Measurements from ENCODE around the gene ARMC10.
A peak's percentile ranks its signal among the peaks of the same experiment; 100 is the strongest.
"Not testable (repeated sequence)": the region's sequence is repeated elsewhere in the genome, so short reads cannot be mapped to it uniquely, and the experiment has no call there.

ARMC10 gene

GRCh38 chr7:103074519-103075336 lies at the start of gene ARMC10, which contains the start of gene FBXL13:
ARMC10 (plus strand) TSS chr7:103075140; CDS start chr7:103075273, 133 bp downstream.
FBXL13 (minus strand) TSS chr7:103074796.
- H3K4me3 ChIP-seq (ENCODE audit: low read depth, low read length), result peak within 1 kb of the TSS; percentile 98
- no peaks in the 10 kb centered on the region for H3K27me3 ChIP-seq (ENCODE audit: control insufficient read depth, insufficient read depth, low read length)
- no peaks in the 10 kb centered on the region for H3K36me3 ChIP-seq (ENCODE audit: control insufficient read depth, insufficient read depth, low read length)
- H3K9ac ChIP-seq (ENCODE audit: low read depth, low read length), result peak within 1 kb of the TSS; percentile 62
- no peaks in the 10 kb centered on the region for H3K9me3 ChIP-seq (ENCODE audit: control insufficient read depth, insufficient read depth, low read length)
- H3K4me1 ChIP-seq (ENCODE audit: control insufficient read depth, insufficient read depth, low read length), result no peaks in the 10 kb centered on the region

- no peaks in the 10 kb centered on the region for H3K4me1 ChIP-seq (ENCODE audit: control insufficient read depth, insufficient read depth, low read length)
- H3K27me3 ChIP-seq (ENCODE audit: control insufficient read depth, insufficient read depth, low read length), result no peaks in the 10 kb centered on the region
- no peak overlapping the region for H3K9ac ChIP-seq (ENCODE audit: low read depth, low read length)
- no peaks in the 10 kb centered on the region for H3K9me3 ChIP-seq (ENCODE audit: control insufficient read depth, insufficient read depth, low read length)
- no peaks in the 10 kb centered on the region for H3K36me3 ChIP-seq (ENCODE audit: control insufficient read depth, insufficient read depth, low read length)
- no peak overlapping the region for H3K4me3 ChIP-seq (ENCODE audit: low read depth, low read length)
Observed at GRCh38 chr7:103025341-103025740, 49.6 kb upstream of the ARMC10 start.

- no peak overlapping the region for H3K9ac ChIP-seq (ENCODE audit: low read depth, low read length)
- H3K9me3 ChIP-seq (ENCODE audit: control insufficient read depth, insufficient read depth, low read length), result no peaks in the 10 kb centered on the region
- H3K27me3 ChIP-seq (ENCODE audit: control insufficient read depth, insufficient read depth, low read length), result no peaks in the 10 kb centered on the region
- H3K4me3 ChIP-seq (ENCODE audit: low read depth, low read length), result no peak overlapping the region
- no peaks in the 10 kb centered on the region for H3K4me1 ChIP-seq (ENCODE audit: control insufficient read depth, insufficient read depth, low read length)
- no peaks in the 10 kb centered on the region for H3K36me3 ChIP-seq (ENCODE audit: control insufficient read depth, insufficient read depth, low read length)
Observed at GRCh38 chr7:103031024-103031423, 43.9 kb upstream of the ARMC10 start.

GRCh38 chr7:103031781-103032180 lies 43.2 kb upstream of the ARMC10 start:
- H3K4me1 ChIP-seq (ENCODE audit: control insufficient read depth, insufficient read depth, low read length), result no peaks in the 10 kb centered on the region
- no peak overlapping the region for H3K4me3 ChIP-seq (ENCODE audit: low read depth, low read length)
- H3K27me3 ChIP-seq (ENCODE audit: control insufficient read depth, insufficient read depth, low read length), result no peaks in the 10 kb centered on the region
- H3K9me3 ChIP-seq (ENCODE audit: control insufficient read depth, insufficient read depth, low read length), result no peaks in the 10 kb centered on the region
- H3K36me3 ChIP-seq (ENCODE audit: control insufficient read depth, insufficient read depth, low read length), result no peaks in the 10 kb centered on the region
- no peak overlapping the region for H3K9ac ChIP-seq (ENCODE audit: low read depth, low read length)

- not testable (repeated sequence) for H3K9ac ChIP-seq (ENCODE audit: low read depth, low read length); H3K4me3 ChIP-seq (ENCODE audit: low read depth, low read length); H3K36me3 ChIP-seq (ENCODE audit: control insufficient read depth, insufficient read depth, low read length); H3K4me1 ChIP-seq (ENCODE audit: control insufficient read depth, insufficient read depth, low read length); H3K9me3 ChIP-seq (ENCODE audit: control insufficient read depth, insufficient read depth, low read length); H3K27me3 ChIP-seq (ENCODE audit: control insufficient read depth, insufficient read depth, low read length)
Observed at GRCh38 chr7:103034318-103034717, 40.6 kb upstream of the ARMC10 start.

- H3K4me3 ChIP-seq (ENCODE audit: low read depth, low read length), result no peak overlapping the region
- peaks cover 2% of the 10 kb centered on the region for H3K4me1 ChIP-seq (ENCODE audit: control insufficient read depth, insufficient read depth, low read length)
- H3K9ac ChIP-seq (ENCODE audit: low read depth, low read length), result no peak overlapping the region
- H3K36me3 ChIP-seq (ENCODE audit: control insufficient read depth, insufficient read depth, low read length), result no peaks in the 10 kb centered on the region
- no peaks in the 10 kb centered on the region for H3K27me3 ChIP-seq (ENCODE audit: control insufficient read depth, insufficient read depth, low read length)
- H3K9me3 ChIP-seq (ENCODE audit: control insufficient read depth, insufficient read depth, low read length), result no peaks in the 10 kb centered on the region
Observed at GRCh38 chr7:103037476-103037822, 37.5 kb upstream of the ARMC10 start.

GRCh38 chr7:103037823-103038739 lies 36.9 kb upstream of the ARMC10 start:
- not testable (repeated sequence) for H3K9me3 ChIP-seq (ENCODE audit: control insufficient read depth, insufficient read depth, low read length); H3K27me3 ChIP-seq (ENCODE audit: control insufficient read depth, insufficient read depth, low read length); H3K9ac ChIP-seq (ENCODE audit: low read depth, low read length); H3K36me3 ChIP-seq (ENCODE audit: control insufficient read depth, insufficient read depth, low read length); H3K4me1 ChIP-seq (ENCODE audit: control insufficient read depth, insufficient read depth, low read length)
- peak overlapping the region; percentile 43 for H3K4me3 ChIP-seq (ENCODE audit: low read depth, low read length)

GRCh38 chr7:103041815-103042214 lies 33.1 kb upstream of the ARMC10 start:
- not testable (repeated sequence) for H3K9me3 ChIP-seq (ENCODE audit: control insufficient read depth, insufficient read depth, low read length); H3K27me3 ChIP-seq (ENCODE audit: control insufficient read depth, insufficient read depth, low read length); H3K9ac ChIP-seq (ENCODE audit: low read depth, low read length); H3K36me3 ChIP-seq (ENCODE audit: control insufficient read depth, insufficient read depth, low read length); H3K4me3 ChIP-seq (ENCODE audit: low read depth, low read length); H3K4me1 ChIP-seq (ENCODE audit: control insufficient read depth, insufficient read depth, low read length)

- no peaks in the 10 kb centered on the region for H3K9me3 ChIP-seq (ENCODE audit: control insufficient read depth, insufficient read depth, low read length)
- H3K4me3 ChIP-seq (ENCODE audit: low read depth, low read length), result no peak overlapping the region
- no peaks in the 10 kb centered on the region for H3K27me3 ChIP-seq (ENCODE audit: control insufficient read depth, insufficient read depth, low read length)
- no peak overlapping the region for H3K9ac ChIP-seq (ENCODE audit: low read depth, low read length)
- H3K36me3 ChIP-seq (ENCODE audit: control insufficient read depth, insufficient read depth, low read length), result no peaks in the 10 kb centered on the region
- no peaks in the 10 kb centered on the region for H3K4me1 ChIP-seq (ENCODE audit: control insufficient read depth, insufficient read depth, low read length)
Observed at GRCh38 chr7:103048833-103049232, 26.1 kb upstream of the ARMC10 start.

GRCh38 chr7:103051519-103051918 lies 23.4 kb upstream of the ARMC10 start:
- H3K36me3 ChIP-seq (ENCODE audit: control insufficient read depth, insufficient read depth, low read length), result no peaks in the 10 kb centered on the region
- H3K27me3 ChIP-seq (ENCODE audit: control insufficient read depth, insufficient read depth, low read length), result no peaks in the 10 kb centered on the region
- H3K4me3 ChIP-seq (ENCODE audit: low read depth, low read length), result no peak overlapping the region
- H3K9me3 ChIP-seq (ENCODE audit: control insufficient read depth, insufficient read depth, low read length), result no peaks in the 10 kb centered on the region
- H3K9ac ChIP-seq (ENCODE audit: low read depth, low read length), result no peak overlapping the region
- no peaks in the 10 kb centered on the region for H3K4me1 ChIP-seq (ENCODE audit: control insufficient read depth, insufficient read depth, low read length)

- not testable (repeated sequence) for H3K27me3 ChIP-seq (ENCODE audit: control insufficient read depth, insufficient read depth, low read length); H3K36me3 ChIP-seq (ENCODE audit: control insufficient read depth, insufficient read depth, low read length); H3K9ac ChIP-seq (ENCODE audit: low read depth, low read length); H3K9me3 ChIP-seq (ENCODE audit: control insufficient read depth, insufficient read depth, low read length); H3K4me3 ChIP-seq (ENCODE audit: low read depth, low read length); H3K4me1 ChIP-seq (ENCODE audit: control insufficient read depth, insufficient read depth, low read length)
Observed at GRCh38 chr7:103056006-103056405, 18.9 kb upstream of the ARMC10 start.

- H3K36me3 ChIP-seq (ENCODE audit: control insufficient read depth, insufficient read depth, low read length), result no peaks in the 10 kb centered on the region
- no peaks in the 10 kb centered on the region for H3K27me3 ChIP-seq (ENCODE audit: control insufficient read depth, insufficient read depth, low read length)
- H3K4me3 ChIP-seq (ENCODE audit: low read depth, low read length), result no peak overlapping the region
- no peak overlapping the region for H3K9ac ChIP-seq (ENCODE audit: low read depth, low read length)
- H3K4me1 ChIP-seq (ENCODE audit: control insufficient read depth, insufficient read depth, low read length), result no peaks in the 10 kb centered on the region
- no peaks in the 10 kb centered on the region for H3K9me3 ChIP-seq (ENCODE audit: control insufficient read depth, insufficient read depth, low read length)
Observed at GRCh38 chr7:103058122-103058521, 16.8 kb upstream of the ARMC10 start.

Data from iPS-15b (cell line).